ENCODE measurements around the gene VILL. TPM values are rescaled to one million over a fixed set of nuclear protein-coding genes. Genes with fewer than 3 reads are reported as not detected.

The VILL gene
- total and polyA plus RNA-seq, 2 donors (not counting 3 experiments of a cell fraction or from before 2014, with no cell fraction given), result 9.0 to 10.0 TPM

DNA sequence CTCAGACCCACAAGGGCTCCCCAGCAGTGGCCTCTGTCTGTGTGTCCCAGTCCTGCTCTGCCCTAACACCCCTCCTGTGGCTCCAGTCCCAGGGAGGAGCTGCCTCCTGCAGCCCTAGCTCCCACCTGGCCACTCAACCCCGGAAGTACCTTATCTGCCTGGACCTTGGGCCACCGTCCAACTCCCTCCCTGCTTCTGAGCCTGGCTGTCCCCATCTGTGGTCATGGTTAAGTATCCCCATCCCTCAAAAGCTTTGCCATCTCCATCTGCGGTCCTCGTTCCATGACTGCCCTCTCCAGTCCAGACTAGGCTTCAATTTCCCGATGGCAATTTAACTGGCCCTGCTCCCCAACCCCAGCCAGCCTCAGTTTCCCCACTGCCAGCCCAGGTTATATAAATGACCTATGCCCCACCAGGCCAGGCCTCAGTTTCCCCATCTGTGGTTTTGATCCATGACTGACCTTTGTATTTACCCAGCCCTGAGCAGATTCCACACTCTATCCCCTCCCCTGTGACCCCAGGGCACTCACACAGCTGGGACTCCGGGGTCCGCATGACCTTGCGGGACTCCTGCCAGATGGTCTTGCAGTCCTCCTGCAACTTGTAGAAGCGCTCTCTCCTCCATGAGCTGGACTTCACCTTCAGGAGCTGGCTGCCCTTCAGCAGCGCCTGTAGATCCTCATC, 29.2 kb downstream of the VILL start:
- H3K4me2 ChIP-seq (ENCODE audit: insufficient read depth, low read length), result no peak overlapping the region
- H3K4me3 ChIP-seq (replicated peaks in 1 of 3; ENCODE audit: insufficient read depth in 1 of 3, low read depth in 1 of 3, low read length in 3 of 3), result no peak overlapping the region
- no peak for TF ChIP-seq GATA2 (IDR thresholded peaks at IDR 0.05; ENCODE audit: insufficient read depth, insufficient read length, low read depth, low read length)
- TF ChIP-seq, protein P1, sequence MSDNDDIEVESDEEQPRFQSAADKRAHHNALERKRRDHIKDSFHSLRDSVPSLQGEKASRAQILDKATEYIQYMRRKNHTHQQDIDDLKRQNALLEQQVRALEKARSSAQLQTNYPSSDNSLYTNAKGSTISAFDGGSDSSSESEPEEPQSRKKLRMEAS (IDR thresholded peaks at IDR 0.05; ENCODE audit: insufficient read depth, insufficient read length), result no peak
- TF ChIP-seq EZH2 (IDR thresholded peaks at IDR 0.05; ENCODE audit: borderline replicate concordance, low read depth, low read length, severe bottlenecking), result no peak
- TF ChIP-seq POLR2AphosphoS5 (IDR thresholded peaks at IDR 0.05; ENCODE audit: insufficient read depth, low read depth, low read length), result no peak
- no peak for TF ChIP-seq FOS (IDR thresholded peaks at IDR 0.05; ENCODE audit: borderline replicate concordance, insufficient read depth, low read length)
- TF ChIP-seq, protein P2, sequence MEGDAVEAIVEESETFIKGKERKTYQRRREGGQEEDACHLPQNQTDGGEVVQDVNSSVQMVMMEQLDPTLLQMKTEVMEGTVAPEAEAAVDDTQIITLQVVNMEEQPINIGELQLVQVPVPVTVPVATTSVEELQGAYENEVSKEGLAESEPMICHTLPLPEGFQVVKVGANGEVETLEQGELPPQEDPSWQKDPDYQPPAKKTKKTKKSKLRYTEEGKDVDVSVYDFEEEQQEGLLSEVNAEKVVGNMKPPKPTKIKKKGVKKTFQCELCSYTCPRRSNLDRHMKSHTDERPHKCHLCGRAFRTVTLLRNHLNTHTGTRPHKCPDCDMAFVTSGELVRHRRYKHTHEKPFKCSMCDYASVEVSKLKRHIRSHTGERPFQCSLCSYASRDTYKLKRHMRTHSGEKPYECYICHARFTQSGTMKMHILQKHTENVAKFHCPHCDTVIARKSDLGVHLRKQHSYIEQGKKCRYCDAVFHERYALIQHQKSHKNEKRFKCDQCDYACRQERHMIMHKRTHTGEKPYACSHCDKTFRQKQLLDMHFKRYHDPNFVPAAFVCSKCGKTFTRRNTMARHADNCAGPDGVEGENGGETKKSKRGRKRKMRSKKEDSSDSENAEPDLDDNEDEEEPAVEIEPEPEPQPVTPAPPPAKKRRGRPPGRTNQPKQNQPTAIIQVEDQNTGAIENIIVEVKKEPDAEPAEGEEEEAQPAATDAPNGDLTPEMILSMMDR (IDR thresholded peaks at IDR 0.05; ENCODE audit: extremely low read depth in 1 of 2, insufficient read depth in 1 of 2, low read depth in 1 of 2, low read length in 2 of 2), result no peak
- TF ChIP-seq MYC (IDR thresholded peaks at IDR 0.05; ENCODE audit: low read depth, low read length), result no peak
- H2AFZ ChIP-seq (ENCODE audit: low read depth, low read length), result no peak overlapping the region
- no peaks in the 10 kb centered on the region for H4K20me1 ChIP-seq (replicated peaks; ENCODE audit: control insufficient read depth, extremely low read depth, insufficient read depth, low read length)
- BruUV-seq (replicated peaks), result no TSS peak
- ChIA-PET CTCF (interaction anchor here (1.2 to 2.1 kb wide), 3 partner anchors 16 to 45 kb away, joined by 4 to 7 read pairs (median 6); no protein-coding TSS in a partner anchor), POLR2A (no interaction called here)
- DNase-seq (ENCODE audit: low read depth, low spot score) (no peak), FAIRE-seq (no peak)
- no peaks in the 10 kb centered on the region for H3K79me2 ChIP-seq (ENCODE audit: control insufficient read depth, insufficient read depth, low read length)
- peaks cover 3% of the 10 kb centered on the region for H3K4me1 ChIP-seq (ENCODE audit: control insufficient read depth, extremely low read depth, insufficient read depth, low read length)
- intact Hi-C loops (cut with micrococcal nuclease) (no loop called here), dilution Hi-C loops (cut with MboI; ENCODE audit: extremely low pct_ligation_motif_present, low sequenced_read_pairs) (no loop called here)
- H3K9me1 ChIP-seq (replicated peaks; ENCODE audit: control insufficient read depth, extremely low read depth, insufficient read depth, low read length), result no peaks in the 10 kb centered on the region
- H3K27ac ChIP-seq (ENCODE audit: insufficient read depth, low read depth, low read length), result no peak overlapping the region
- H3K36me3 ChIP-seq (ENCODE audit: control insufficient read depth in 2 of 2, extremely low read depth in 1 of 2, insufficient read depth in 2 of 2, low read length in 2 of 2), result peaks cover 0 to 7% of the 10 kb centered on the region in 2 experiments
- no peak overlapping the region for H3K9ac ChIP-seq (replicated peaks; ENCODE audit: extremely low read depth, insufficient read depth, low read length)
- H3K9me3 ChIP-seq (replicated peaks; ENCODE audit: control insufficient read depth, insufficient read depth, low read length), result no peaks in the 10 kb centered on the region
- H3K27me3 ChIP-seq (ENCODE audit: control insufficient read depth in 2 of 2, insufficient read depth in 2 of 2, low read length in 2 of 2), result no peaks in the 10 kb centered on the region
